Measurements from ENCODE around the gene ELMO1.

GRCh38 chr7:37430171-37430570 lies 18.5 kb downstream of the ELMO1 start:
- TF ChIP-seq POLR2A (IDR thresholded peaks at IDR 0.05; ENCODE audit: low read depth) (no peak), CTCF (IDR thresholded peaks at IDR 0.05) (no peak)
